Loucy (cell line): Measurements from ENCODE around the gene IQCE.

Experiments used
- H2AFZ ChIP-seq: fragments of 200-600 bp; sonication (generic); 2 replicates; pipeline ENCODE4 v1.6.0; 2016; ENCODE audit warnings: antibody characterized with exemption, mild to moderate bottlenecking, low read length, moderate library complexity
- H3F3A ChIP-seq: fragments of 200-600 bp; 2 replicates; pipeline ENCODE4 v1.6.0; 2016; ENCODE audit warnings: antibody characterized with exemption, low read depth, mild to moderate bottlenecking
- H3K27me3 ChIP-seq: fragments of 200-600 bp; sonication (generic); 2 replicates; pipeline ENCODE4 v1.6.1; 2014; ENCODE audit warnings: low read length, mild to moderate bottlenecking; ENCODE audit not compliant: insufficient read depth, poor library complexity, severe bottlenecking
- H3K36me3 ChIP-seq: fragments of 200-600 bp; sonication (generic); 2 replicates; pipeline ENCODE4 v1.6.1; 2016; ENCODE audit warnings: low read length; ENCODE audit not compliant: insufficient read depth
- H3K4me1 ChIP-seq: fragments of 200-600 bp; sonication (generic); 2 replicates; pipeline ENCODE4 v1.5.1; 2014; ENCODE audit warnings: low read length, mild to moderate bottlenecking; ENCODE audit not compliant: insufficient read depth, poor library complexity, severe bottlenecking
- H3K4me2 ChIP-seq: fragments of 200-600 bp; sonication (generic); 2 replicates; pipeline ENCODE4 v1.6.0; 2014; ENCODE audit warnings: antibody characterized with exemption, low read length, low read depth, mild to moderate bottlenecking; ENCODE audit not compliant: poor library complexity, severe bottlenecking
- H3K4me3 ChIP-seq: fragments of 200-600 bp; sonication (generic); 2 replicates; pipeline ENCODE4 v1.5.1; 2014; ENCODE audit warnings: low read length, mild to moderate bottlenecking, mixed read lengths; ENCODE audit not compliant: poor library complexity, severe bottlenecking
- H3K79me2 ChIP-seq: fragments of 200-600 bp; sonication (generic); 2 replicates; pipeline ENCODE4 v1.6.1; 2014; ENCODE audit warnings: low read length; ENCODE audit not compliant: insufficient read depth
- H3K9ac ChIP-seq: fragments of 200-600 bp; sonication (generic); 2 replicates; pipeline ENCODE4 v1.6.0; 2014; ENCODE audit warnings: mild to moderate bottlenecking, low read depth, low read length, moderate library complexity; ENCODE audit not compliant: poor library complexity, severe bottlenecking
- H3K9me2 ChIP-seq: fragments of 200-600 bp; sonication (generic); replicated peaks from 2 replicates; pipeline ENCODE4 v1.6.1; 2016; ENCODE audit warnings: low read depth, low read length, mixed read lengths
- H3K9me3 ChIP-seq: fragments of 200-600 bp; sonication (generic); 2 replicates; pipeline ENCODE4 v1.6.1; 2014; ENCODE audit warnings: mild to moderate bottlenecking, antibody characterized with exemption, low read length, low read depth; ENCODE audit not compliant: insufficient read depth
- H4K20me1 ChIP-seq: fragments of 200-600 bp; sonication (generic); 2 replicates; pipeline ENCODE4 v1.6.0; 2014; ENCODE audit warnings: antibody characterized with exemption, low read length, mild to moderate bottlenecking; ENCODE audit not compliant: insufficient read depth, poor library complexity, severe bottlenecking
- EZH2phosphoT487 ChIP-seq: fragments of 200-600 bp; IDR thresholded peaks from 2 replicates; pipeline ENCODE4 v1.6.1; 2018; ENCODE audit warnings: antibody characterized with exemption, mild to moderate bottlenecking, moderate library complexity, borderline replicate concordance
- TF ChIP-seq, protein P1 (sequence below): fragments of 200-600 bp; sonication (generic); conservative IDR thresholded peaks from 2 replicates; pipeline ENCODE4 v1.5.1; 2014; ENCODE audit warnings: mild to moderate bottlenecking, antibody characterized with exemption, low read length

The IQCE gene

DNA sequence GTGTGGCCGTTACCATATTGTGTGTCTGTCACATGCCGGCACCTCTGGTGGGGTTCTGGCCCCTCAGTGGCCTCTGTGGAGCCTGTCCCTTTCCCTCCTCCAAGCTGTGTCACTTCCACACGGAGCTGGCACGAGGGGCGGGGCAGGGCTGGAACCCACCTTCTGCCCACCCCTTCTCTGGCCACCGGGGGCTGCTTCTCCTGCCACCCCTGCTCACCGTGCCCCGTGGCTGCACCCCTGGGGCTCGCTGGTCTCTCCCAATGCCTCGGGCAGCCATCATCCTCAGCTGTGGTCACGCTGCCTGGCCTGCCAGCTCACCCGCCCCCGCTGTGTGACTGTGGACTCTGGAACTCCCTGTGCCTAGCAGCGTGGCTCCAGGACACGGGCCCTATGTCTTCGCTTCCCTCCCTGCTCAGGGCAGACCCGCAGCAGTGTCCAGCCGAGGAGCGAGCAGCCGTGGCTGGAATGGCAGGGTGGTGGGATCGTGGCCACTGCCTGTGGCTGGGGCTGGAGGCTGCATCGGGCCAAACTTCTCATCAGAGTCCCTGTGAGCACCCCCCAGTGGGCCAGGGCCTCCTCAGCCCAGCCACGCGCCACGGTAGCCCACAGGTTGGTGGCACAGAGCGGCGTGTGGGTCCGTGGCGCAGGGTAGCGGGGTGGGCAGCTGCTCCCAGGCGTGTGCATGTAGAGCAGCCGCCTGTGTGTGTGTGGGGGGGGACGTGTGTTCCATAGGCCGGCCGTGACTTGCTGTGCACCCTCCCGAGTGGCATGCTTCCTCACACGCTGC lies 81.1 kb downstream of the IQCE start:
- peaks cover 30% of the 10 kb centered on the region for H3K4me1 ChIP-seq
- H3K4me3 ChIP-seq = no peak overlapping the region
- no peaks in the 10 kb centered on the region for H3K27me3 ChIP-seq
- no peaks in the 10 kb centered on the region for H3K9me3 ChIP-seq
- no peak for TF ChIP-seq EZH2phosphoT487
- TF ChIP-seq, protein P1, sequence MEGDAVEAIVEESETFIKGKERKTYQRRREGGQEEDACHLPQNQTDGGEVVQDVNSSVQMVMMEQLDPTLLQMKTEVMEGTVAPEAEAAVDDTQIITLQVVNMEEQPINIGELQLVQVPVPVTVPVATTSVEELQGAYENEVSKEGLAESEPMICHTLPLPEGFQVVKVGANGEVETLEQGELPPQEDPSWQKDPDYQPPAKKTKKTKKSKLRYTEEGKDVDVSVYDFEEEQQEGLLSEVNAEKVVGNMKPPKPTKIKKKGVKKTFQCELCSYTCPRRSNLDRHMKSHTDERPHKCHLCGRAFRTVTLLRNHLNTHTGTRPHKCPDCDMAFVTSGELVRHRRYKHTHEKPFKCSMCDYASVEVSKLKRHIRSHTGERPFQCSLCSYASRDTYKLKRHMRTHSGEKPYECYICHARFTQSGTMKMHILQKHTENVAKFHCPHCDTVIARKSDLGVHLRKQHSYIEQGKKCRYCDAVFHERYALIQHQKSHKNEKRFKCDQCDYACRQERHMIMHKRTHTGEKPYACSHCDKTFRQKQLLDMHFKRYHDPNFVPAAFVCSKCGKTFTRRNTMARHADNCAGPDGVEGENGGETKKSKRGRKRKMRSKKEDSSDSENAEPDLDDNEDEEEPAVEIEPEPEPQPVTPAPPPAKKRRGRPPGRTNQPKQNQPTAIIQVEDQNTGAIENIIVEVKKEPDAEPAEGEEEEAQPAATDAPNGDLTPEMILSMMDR = no peak
- peaks cover 80% of the 10 kb centered on the region for H4K20me1 ChIP-seq
- no peaks in the 10 kb centered on the region for H3K9me2 ChIP-seq
- H3K4me2 ChIP-seq = no peak overlapping the region
- peaks cover 86% of the 10 kb centered on the region for H3K79me2 ChIP-seq
- no peak overlapping the region for H3K9ac ChIP-seq
- H3F3A ChIP-seq = no peaks in the 10 kb centered on the region
- no peaks in the 10 kb centered on the region for H3K36me3 ChIP-seq
- no peak overlapping the region for H2AFZ ChIP-seq

DNA sequence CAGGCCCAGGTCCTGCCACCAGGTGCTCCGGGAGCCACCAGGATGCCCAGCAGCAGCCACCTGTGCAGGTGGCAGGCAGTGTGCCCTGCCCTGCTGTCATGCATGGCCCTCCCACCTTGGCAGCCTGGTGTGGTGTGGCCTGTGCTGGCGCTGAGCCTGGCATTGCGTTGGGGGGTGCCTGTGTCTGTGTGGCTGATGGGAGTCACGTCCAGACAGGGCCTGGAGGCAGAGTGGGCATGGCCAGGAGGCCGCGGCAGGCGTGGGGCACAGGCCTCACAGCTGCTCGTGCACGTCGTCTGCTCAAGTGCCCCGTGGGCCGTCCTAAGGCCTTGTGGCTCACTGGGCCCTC lies 81.7 kb downstream of the IQCE start:
- H3F3A ChIP-seq = no peaks in the 10 kb centered on the region
- H3K9me3 ChIP-seq = no peaks in the 10 kb centered on the region
- no peaks in the 10 kb centered on the region for H3K36me3 ChIP-seq
- no peaks in the 10 kb centered on the region for H3K9me2 ChIP-seq
- TF ChIP-seq, protein P1 = no peak
- no peak for TF ChIP-seq EZH2phosphoT487
- H3K9ac ChIP-seq = no peak overlapping the region
- H4K20me1 ChIP-seq = peaks cover 77% of the 10 kb centered on the region
- no peak overlapping the region for H3K4me2 ChIP-seq
- peaks cover 82% of the 10 kb centered on the region for H3K79me2 ChIP-seq
- no peak overlapping the region for H2AFZ ChIP-seq
- no peaks in the 10 kb centered on the region for H3K27me3 ChIP-seq
- H3K4me3 ChIP-seq = no peak overlapping the region
- H3K4me1 ChIP-seq = peaks cover 32% of the 10 kb centered on the region

DNA sequence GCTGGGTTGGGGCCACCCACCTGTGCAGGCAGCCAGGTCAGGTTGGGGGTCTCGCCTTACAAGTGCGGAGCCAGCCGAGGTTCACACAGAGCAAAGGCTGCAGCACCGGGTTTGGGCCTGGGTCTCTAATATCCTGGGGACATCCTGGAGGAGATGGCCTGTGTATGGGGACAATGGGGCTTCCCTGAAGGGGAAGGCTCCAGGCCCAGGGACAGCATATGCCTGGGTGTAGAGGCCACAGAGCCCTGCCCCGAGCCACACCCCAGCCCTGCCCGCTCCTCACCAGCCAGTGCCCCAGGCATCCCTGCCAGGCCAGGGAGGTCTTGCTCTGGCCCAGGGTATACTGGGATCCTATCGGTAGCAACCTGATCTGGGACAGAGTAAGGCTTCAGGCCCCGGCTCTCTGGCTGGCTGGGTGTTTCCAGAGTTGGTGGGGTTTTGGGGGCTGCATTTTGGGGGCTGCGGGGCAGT lies 82.1 kb downstream of the IQCE start:
- no peaks in the 10 kb centered on the region for H3K36me3 ChIP-seq
- peaks cover 34% of the 10 kb centered on the region for H3K4me1 ChIP-seq
- no peaks in the 10 kb centered on the region for H3K9me2 ChIP-seq
- H3K79me2 ChIP-seq = peaks cover 81% of the 10 kb centered on the region
- TF ChIP-seq EZH2phosphoT487 = no peak
- TF ChIP-seq, protein P1 = no peak
- H3F3A ChIP-seq = no peaks in the 10 kb centered on the region
- no peak overlapping the region for H3K4me2 ChIP-seq
- H3K27me3 ChIP-seq = no peaks in the 10 kb centered on the region
- no peak overlapping the region for H3K9ac ChIP-seq
- no peak overlapping the region for H2AFZ ChIP-seq
- H4K20me1 ChIP-seq = peaks cover 77% of the 10 kb centered on the region
- H3K4me3 ChIP-seq = no peak overlapping the region
- no peaks in the 10 kb centered on the region for H3K9me3 ChIP-seq
